GM19238 (cell line): Measurements from ENCODE around the gene SCYGR1.
"Not testable (repeated sequence)": the region's sequence is repeated elsewhere in the genome, so short reads cannot be mapped to it uniquely, and the experiment has no call there.

Experiments
- DNase-seq: peaks from one replicate; pipeline ENCODE4 v3.0.0; 2011; ENCODE audit warnings: low spot score; ENCODE audit not compliant: insufficient read length

SCYGR1 gene

GRCh38 chr2:227387583-227387982, at the start of gene SCYGR1:
SCYGR1 (minus strand) TSS chr2:227387949; CDS start chr2:227387949, 0 bp downstream.
- DNase-seq, result not testable (repeated sequence)

- no peak for DNase-seq
These were observed 48.9 kb upstream of the SCYGR1 start for GRCh38 chr2:227436436-227437174.

GRCh38 chr2:227433171-227433570, 45.4 kb upstream of the SCYGR1 start:
- no peak for DNase-seq

- DNase-seq, result no peak
These were observed 42.9 kb upstream of the SCYGR1 start for GRCh38 chr2:227430639-227431038.

GRCh38 chr2:227428731-227429285, 41.1 kb upstream of the SCYGR1 start:
- no peak for DNase-seq

- DNase-seq, result no peak
These were observed 36.1 kb upstream of the SCYGR1 start for GRCh38 chr2:227423656-227424499.

GRCh38 chr2:227420087-227421052, 32.6 kb upstream of the SCYGR1 start:
- DNase-seq, result no peak

GRCh38 chr2:227416701-227417100, 29.0 kb upstream of the SCYGR1 start:
- no peak for DNase-seq

- DNase-seq, result peak; percentile 13
These were observed 28.0 kb upstream of the SCYGR1 start for GRCh38 chr2:227415538-227416424.

- no peak for DNase-seq
These were observed 27.1 kb upstream of the SCYGR1 start for GRCh38 chr2:227414846-227415245.

GRCh38 chr2:227413371-227413770, 25.6 kb upstream of the SCYGR1 start:
- no peak for DNase-seq

GRCh38 chr2:227412877-227413276, 25.1 kb upstream of the SCYGR1 start:
- DNase-seq, result no peak

- DNase-seq, result no peak
These were observed 24.2 kb upstream of the SCYGR1 start for GRCh38 chr2:227411990-227412350.

GRCh38 chr2:227411320-227411989, 23.7 kb upstream of the SCYGR1 start:
- no peak for DNase-seq

GRCh38 chr2:227410191-227410590, 22.4 kb upstream of the SCYGR1 start:
- no peak for DNase-seq

- DNase-seq, result no peak
These were observed 19.9 kb upstream of the SCYGR1 start for GRCh38 chr2:227407591-227408151.

GRCh38 chr2:227406177-227407031, 18.7 kb upstream of the SCYGR1 start:
- DNase-seq, result no peak

- DNase-seq, result no peak
These were observed 17.0 kb upstream of the SCYGR1 start for GRCh38 chr2:227404585-227405271.
